ENCODE measurements around the gene TEX2.

DNA sequence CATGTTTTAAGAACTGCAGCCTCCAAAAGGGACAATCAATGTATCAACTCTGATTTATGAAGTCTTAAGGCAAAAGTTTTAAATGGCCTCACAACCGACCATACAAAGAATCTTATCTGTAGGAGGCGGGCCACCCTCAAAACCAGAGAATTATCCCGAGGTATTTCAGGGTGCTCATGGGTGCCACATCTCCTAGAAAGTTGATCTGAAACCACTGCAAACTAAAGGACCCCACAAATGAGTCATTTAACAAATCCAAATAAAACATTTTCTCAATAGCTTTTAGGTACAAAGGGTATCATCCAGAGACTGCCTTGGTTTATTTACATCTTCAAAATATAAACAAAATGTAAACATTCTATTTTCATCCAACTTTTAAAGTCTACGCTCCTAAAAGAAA is 139.9 kb downstream of the TEX2 start:
- TF ChIP-seq, protein P1, sequence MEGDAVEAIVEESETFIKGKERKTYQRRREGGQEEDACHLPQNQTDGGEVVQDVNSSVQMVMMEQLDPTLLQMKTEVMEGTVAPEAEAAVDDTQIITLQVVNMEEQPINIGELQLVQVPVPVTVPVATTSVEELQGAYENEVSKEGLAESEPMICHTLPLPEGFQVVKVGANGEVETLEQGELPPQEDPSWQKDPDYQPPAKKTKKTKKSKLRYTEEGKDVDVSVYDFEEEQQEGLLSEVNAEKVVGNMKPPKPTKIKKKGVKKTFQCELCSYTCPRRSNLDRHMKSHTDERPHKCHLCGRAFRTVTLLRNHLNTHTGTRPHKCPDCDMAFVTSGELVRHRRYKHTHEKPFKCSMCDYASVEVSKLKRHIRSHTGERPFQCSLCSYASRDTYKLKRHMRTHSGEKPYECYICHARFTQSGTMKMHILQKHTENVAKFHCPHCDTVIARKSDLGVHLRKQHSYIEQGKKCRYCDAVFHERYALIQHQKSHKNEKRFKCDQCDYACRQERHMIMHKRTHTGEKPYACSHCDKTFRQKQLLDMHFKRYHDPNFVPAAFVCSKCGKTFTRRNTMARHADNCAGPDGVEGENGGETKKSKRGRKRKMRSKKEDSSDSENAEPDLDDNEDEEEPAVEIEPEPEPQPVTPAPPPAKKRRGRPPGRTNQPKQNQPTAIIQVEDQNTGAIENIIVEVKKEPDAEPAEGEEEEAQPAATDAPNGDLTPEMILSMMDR (conservative IDR thresholded peaks at IDR 0.05 in 1 of 2, IDR thresholded peaks at IDR 0.05 in 1 of 2; ENCODE audit: extremely low read depth in 1 of 2, insufficient read depth in 1 of 2, low read depth in 1 of 2, low read length in 2 of 2), result no peak
- no peak for TF ChIP-seq EZH2 (IDR thresholded peaks at IDR 0.05; ENCODE audit: borderline replicate concordance, low read length)

Measured in mammary epithelial cell (primary cell).